GM21390 (cell line): ENCODE measurements around the gene MAN1A2.
"Not testable (repeated sequence)": the region's sequence is repeated elsewhere in the genome, so short reads cannot be mapped to it uniquely, and the experiment has no call there.

Experiments used
- ATAC-seq: cut with Tn5 transposase; IDR thresholded peaks from one replicate; pipeline ENCODE4 v1.9.1; 2021; ENCODE audit not compliant: unreplicated experiment

The MAN1A2 gene

DNA sequence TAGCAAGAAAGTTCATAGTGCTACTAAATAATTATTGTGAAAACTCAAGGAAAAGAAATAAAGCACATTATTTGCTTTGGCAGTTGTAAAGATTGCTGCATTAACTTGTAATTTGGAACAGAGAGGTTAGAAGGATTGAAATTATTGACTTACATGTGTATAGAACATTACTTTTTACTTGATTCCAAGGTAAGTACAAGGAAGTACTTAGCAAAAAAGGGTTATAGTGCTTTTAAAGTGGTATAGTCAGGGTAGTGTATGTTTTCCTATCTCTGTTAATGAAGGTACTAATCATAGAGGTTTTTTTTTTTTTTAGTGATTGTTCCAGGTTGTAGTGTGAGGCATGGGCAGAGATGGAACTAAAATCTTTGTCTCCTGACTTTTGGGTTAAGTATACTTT lies 29.4 kb downstream of the MAN1A2 start:
- ATAC-seq: no peak

DNA sequence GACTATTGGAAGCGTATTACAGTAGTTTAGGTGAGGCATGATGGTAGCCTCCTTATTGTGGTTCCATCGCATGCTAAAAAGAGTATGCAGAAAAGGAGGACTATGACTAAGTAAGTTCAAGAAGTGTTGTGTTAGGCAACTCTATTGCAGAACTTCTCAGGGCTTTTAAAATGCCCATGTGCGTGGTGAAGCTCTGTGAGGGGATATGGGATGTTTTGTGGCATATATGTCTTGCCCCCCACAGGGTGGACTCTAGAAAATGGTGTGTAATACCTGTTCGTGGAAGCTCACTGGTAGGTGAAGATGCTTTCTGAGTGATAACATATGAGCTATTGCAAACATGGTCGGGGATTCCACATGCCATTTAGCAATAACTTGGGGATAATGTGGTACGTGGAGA lies 31.7 kb downstream of the MAN1A2 start:
- ATAC-seq: no peak

DNA sequence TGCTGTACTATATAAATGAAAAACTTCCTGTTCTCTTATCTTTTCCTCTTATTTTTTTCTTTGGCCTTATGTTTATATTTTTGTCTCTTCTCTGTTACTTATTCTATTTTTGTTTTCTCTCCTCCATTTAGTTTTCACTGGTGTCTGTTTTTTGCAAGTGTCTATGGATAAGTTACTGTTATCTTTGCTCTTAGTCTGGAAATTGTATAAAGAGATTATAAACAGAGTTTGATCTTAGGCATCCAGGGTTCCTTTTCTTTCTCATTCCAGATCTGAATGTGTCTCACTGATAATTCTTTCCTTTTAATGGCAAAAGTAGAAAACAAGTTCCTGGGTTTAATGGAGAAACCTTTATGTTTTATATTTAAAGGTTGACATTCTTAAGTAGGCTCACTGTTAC lies 34.5 kb downstream of the MAN1A2 start:
- no peak for ATAC-seq

DNA sequence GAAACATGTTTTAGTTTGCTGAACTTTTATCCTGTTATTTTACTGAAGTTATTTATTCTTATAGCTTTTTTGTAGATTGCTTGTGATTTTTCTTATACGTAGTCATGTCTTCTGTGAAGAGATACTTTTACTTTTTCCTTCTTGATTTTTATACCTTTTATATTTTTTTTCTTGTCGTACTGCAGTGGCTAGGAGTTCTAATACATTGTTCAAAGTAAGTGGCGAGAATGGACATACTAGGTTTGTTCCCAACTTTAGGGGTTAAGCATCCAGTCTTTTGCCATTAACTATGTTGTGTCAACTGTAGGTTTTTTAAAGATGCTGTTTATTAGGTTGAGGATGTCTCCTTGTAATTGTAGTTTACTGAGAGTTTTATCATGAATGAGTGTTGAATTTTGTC lies 36.3 kb downstream of the MAN1A2 start:
- no peak for ATAC-seq

DNA sequence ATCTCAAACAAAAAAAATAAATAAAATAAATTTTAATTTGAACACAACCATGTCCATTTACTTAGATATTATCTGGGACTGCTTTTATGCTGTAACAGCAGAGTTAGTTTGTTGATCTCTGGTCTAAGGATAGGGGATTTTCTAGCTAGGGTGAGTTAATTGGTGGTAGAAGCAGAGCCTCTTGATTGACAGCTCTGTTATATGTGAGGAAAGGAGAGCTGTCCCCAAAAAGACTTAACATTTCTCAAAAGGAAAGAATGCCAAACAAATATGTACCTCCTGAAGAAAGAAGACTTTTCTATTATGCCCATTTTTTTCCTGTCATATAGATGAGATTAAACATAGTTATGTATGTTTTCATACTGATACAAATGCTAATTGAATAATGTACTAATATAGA lies 37.8 kb downstream of the MAN1A2 start:
- ATAC-seq: no peak

DNA sequence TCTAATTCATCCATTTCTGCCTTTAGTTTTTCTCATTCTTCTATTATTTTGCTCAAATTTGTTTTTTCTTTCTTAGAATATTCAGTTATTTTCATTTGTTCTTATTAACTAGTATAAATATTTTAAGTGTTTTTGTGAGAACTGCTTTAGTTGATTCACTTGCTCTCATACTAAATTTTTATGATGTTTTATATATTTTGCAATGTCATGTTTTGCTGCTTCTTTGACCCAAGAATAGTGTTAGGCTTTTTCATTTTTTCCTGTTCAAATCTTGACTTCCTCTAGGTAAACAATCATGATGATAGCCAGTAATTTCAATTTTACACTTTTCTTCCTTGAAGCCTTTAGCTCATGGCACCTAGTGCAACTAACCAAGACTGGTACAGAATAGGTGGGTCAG lies 45.2 kb downstream of the MAN1A2 start:
- ATAC-seq: no peak

DNA sequence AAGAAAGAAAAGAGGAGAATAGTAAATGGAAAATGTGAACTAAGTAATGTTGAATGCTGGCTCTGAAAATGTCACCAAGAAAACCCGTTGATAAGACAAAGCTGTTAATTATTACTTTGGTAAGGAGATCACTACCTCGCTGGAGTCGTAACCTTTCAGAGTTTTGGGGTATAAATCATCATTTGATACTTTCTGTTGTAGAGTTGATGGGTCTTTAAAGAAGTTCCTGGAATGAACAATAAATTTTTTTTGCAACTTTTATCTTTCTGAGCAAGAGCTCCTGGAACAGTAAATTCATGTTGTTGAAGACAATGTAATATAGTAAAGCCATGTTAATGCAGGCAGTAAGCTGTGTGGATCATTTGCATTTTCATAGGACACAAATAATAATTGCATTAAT lies 46.2 kb downstream of the MAN1A2 start:
- no peak for ATAC-seq

DNA sequence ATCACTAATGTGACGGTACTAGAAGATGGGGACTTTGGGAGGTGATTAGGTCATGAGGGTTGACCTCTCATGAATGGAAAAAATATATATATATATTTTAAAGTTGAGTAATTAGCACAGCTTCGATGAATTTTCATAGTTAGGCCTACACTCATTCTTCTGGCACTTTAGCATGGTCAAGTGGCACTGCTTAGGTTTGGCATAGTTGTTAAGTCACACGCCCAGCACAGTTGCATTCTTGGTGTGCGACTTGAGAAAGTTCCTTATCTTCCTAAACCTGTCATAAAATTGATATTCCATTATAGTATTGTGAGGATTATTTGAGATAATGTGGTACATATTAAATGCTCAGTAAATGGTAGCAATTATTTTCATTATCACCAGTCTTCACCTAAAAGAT lies 47.7 kb downstream of the MAN1A2 start:
- no peak for ATAC-seq

DNA sequence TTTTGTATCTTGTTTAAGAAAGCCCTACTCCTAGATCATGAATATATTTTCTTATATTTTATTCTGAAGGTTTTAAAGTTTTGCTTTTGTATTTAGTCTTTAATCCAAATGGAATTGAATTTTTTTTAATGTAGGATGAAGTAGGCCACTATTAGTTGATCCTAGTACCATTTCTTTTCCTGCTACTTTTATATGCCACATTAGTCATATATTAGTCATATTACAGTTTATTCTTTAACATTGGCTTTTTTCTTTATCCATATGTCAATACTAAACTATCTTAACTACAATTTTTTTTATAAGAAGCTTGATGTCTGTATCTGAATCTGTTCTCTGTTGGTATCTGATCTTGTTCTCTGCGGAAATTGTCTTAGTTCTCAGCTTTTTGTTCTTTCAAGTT lies 48.8 kb downstream of the MAN1A2 start:
- ATAC-seq: no peak

DNA sequence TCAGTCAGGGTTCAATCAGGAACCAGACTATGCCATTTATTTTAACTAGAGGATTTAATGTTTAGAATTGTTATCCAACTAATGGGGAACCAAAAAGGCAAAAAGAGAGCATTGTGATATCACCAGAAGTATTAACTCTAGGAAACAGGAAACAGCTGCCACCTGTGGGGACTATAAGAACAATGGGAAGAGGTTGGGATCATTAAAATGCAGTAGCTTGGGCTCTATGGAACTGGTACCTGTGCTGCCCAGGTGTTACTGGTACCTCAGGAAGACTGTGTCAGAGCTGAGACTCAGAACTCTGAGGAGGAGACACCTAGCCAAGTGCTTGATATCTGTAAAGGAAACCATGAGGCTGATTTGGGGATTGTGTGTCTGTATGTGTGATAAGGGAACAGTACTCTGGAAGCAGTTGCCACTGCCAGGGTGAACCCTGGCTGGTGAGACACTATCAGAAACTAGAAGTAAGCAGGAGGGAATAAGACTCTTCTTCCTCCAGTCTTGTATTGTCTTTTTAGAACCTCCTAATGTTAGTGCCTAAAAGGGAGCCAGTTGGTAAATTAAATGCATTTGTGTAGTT lies 49.4 kb downstream of the MAN1A2 start:
- ATAC-seq: no peak

DNA sequence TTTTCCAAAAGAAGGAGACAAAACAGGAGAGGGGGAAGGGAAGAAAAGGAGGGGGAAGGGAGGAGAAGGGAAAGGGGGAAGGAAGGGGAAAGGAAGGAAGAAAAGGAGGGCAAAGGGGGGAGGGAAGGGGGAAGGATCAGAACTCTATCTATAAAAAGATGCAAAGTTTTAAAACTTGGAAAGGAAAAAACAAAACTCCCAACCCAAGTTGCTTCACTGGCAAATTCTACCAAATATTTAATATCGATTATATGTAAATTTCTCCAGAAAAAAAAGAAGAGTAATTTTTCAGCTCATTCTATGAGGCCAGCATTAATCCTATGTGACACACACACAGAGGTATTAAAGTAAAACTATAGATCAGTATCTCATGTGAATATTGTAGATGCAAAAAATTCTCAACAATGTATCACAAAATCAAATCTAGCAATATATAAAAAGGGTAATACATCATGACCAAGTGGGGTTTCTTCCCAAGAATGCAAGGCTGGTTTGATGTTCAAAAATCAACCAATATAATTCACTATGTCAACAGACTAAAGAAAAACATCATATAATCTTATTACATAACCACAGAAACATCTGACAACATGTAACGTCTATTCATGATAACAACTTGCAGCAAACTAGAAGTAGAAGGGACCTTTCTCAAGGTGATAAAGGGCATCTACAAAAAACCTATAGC lies 57.9 kb downstream of the MAN1A2 start:
- ATAC-seq: no peak

DNA sequence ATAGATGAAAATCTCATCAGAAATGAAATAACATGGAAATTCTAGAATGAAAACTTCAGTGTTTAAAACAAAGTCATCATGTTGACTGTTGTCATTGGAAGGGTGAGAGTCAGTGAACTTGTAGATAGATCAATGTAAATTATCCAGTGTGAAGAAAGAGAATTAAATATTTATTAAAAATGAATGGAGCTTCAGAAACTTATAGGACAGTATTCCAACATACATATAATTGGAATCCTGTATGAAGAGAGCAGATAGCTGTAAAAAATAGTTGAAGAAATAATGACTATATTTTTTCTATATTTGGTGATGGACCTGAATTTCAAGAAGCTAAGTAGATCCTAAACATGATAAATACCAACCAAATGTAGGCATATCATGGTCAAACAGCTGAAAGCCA lies 60.0 kb downstream of the MAN1A2 start:
- no peak for ATAC-seq

DNA sequence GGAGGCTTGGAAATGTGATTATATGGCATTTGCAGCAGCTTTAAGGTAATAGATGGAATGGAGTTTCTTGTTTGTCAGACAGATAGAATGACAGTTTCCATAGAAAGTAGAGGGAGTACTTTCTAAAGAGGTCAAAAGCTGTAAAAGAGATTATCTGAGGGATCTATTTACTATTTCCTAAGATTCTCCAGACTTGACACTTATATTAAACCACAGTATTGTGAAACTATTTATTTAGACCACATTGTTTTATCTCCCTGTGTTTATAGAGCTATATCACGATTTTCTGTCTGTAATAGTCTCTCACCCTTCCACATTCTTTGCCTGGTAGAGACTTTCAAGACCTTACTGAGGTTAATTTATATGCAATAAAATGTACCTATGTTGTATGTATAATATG lies 66.7 kb downstream of the MAN1A2 start:
- ATAC-seq: no peak

DNA sequence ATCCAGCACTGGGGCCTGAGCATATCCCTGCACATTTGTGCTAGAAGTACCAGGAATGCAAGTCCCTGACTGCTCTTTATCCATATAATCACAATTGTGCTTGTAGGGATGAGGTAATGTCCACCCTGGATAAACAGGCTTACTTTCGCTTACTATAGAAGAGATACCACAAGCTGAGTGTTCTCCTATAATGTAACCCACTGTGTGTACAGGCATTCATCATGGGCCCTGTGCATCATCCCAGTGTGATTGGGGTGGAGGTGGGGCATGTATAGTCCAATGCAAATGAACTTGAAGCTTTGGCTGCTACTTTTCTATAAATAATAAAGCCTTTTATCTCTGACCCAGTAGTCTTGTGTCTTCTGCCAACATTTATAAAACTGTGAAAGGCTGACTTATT lies 69.3 kb downstream of the MAN1A2 start:
- ATAC-seq: no peak

DNA sequence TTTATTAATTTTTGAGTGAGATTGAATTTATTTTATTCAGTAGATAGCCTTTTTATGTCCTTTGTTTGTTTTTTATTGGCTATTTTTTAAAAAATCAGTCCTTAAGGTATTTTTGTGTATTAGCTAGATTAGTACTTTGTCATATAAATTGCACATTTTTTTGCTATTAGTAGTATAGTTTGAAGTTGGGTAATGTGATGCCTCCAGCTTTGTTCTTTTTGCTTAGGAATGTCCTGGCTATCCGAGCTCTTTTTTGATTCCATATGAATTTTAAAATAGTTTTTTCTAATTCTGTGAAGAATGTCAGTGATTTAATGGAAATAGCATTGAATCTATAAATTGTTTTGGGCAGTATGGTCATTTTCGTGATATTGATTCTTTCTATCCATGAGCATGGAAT lies 80.4 kb downstream of the MAN1A2 start:
- ATAC-seq: no peak

DNA sequence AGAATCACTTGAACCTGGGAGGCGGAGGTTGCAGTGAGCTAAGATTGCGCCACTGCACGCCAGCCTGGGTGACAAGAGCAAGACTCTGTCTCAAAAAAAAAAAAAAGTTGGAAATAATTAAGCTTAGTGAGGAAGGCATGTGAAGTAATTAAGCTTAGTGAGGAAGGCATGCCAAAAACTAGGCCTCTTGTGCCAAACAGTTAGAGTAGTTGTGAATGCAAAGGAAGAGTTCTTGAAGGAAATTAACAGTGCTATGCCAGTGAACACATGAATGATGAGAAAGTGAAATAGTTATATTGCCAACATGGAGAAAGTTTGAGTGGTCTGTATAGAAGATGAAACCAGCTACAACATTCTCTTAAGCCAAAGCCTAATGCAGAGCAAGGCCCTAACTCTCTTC lies 85.0 kb downstream of the MAN1A2 start:
- ATAC-seq: no peak

DNA sequence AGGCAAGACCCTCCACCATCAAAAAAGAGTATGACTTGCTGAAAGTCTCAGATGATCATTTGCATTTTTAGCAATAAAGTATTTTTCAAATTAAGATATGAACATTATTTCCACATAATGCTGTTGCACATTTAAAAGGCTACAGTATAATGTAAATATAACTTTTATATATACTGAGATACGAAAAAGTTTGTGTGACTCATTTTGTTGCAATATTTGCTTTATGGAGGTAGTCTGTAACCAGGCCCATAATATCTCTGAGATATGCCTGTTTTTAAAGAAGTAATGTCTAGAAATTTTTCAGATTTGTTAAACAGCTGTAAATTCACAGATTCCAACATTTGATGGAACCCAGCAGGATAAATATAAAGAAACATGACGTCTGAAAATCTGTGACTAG lies 86.7 kb downstream of the MAN1A2 start:
- ATAC-seq: no peak

DNA sequence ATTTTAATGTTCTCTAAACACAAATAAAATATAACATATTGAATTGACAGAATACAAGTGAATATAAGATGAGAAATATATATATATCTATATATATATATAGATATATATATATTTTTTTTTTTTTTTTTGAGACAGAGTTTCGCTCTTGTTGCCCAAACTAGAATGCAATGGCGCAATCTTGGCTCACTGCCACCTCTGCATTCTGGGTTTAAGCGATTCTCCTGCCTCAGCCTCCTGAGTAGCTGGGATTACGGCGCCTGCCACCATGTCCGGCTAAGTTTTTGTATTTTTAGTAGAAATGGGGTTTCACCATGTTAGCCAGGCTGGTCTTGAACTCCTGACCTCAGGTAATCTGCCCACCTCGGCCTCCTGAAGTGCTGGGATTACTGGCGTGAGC lies 91.2 kb downstream of the MAN1A2 start:
- ATAC-seq: not testable (repeated sequence)

DNA sequence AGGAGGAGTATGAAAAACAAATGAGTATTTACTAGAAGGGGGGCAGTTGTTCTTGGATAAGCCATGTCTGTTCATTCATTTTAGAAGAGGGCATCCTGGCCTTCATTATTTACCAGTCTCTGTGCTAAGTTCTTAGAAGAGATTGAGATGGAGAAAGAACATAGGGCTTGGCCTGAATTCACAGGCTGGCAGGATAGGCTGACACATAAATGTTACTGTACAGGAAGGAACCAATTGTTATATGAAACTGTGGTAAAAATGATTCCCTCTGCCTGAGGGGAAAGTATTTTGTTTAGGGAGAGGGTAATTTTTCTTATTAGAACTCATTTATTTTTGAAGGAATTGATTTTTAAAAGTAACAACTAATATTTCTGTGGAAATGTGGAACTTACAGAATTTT lies 99.5 kb downstream of the MAN1A2 start:
- no peak for ATAC-seq

DNA sequence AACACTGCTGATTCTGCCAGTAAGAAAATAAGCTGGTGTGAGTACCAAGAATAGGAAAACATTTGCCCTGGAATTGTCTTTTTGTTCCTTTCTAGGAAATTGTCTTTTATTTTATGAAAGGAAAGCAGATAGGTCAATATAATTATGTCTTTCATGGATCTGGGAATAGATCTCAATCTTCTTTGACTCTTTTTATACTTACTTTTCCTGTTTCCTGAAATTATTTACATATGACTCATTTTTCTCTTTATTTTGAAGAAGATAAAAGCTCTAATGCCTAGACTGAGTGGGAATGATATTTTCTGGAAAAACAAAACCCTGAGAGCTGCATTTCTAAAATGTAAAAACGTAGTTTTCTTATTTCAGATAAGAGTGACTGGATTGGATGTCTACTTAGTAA lies 100.1 kb downstream of the MAN1A2 start:
- no peak for ATAC-seq

DNA sequence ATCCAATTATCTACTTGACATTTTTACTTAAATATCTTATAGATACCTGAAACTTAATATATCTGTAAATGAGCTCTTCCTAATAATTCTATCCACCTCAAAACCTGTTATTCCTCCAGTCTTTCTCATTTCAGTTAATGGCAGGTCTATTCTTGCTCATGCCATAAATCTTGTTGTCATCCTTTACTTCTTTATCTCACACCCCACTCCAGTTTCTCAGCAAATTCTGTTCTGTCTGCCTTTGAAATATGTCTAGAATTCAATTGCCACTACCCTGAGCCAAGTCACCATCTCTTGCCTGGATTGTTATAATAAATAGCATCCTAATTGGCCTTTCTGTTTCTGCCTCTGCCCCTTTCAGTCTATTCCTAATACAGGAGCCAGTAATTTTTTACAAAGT lies 105.8 kb downstream of the MAN1A2 start:
- ATAC-seq: no peak

DNA sequence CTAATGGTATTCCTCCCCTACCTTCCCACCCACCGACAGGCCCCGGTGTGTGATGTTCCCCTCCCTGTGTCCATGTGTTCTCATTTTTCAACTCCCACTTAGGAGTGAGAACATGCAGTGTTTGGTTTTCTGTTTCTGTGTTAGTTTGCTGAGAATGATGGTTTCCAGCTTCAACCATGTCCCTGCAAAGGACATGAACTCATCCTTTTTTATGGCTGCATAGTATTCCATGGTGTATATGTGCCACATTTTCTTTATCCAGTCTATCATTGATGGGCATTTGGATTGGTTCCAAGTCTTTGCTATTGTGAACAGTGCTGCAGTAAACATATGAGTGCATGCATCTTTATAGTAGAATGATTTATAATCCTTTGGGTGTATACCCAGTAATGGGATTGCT lies 108.2 kb downstream of the MAN1A2 start:
- not testable (repeated sequence) for ATAC-seq

DNA sequence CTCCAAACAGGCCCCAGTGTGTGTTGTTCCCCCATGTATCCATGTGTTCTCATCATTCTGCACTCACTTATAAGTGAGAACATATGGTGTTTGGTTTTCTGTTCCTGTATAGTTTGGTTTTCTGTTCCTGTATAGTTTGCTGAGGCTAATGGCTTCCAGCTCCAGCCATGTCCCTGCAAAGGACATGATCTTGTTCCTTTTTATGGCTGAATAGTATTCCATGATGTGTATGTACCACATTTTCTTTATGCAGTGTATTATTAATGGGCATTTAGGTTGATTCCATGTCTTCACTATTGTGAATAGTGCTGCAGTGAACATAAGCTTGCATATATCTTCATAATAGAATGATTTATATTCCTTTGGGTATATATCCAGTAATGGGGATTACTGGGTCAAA lies 111.8 kb downstream of the MAN1A2 start:
- ATAC-seq: no peak
